Astrocyte (in vitro differentiated cells and primary cell): Measurements from ENCODE around the gene RPH3AL.

Experiments
- EZH2 ChIP-seq: IDR thresholded peaks from 2 replicates; pipeline ENCODE4 v1.6.1; 2012; ENCODE audit warnings: mild to moderate bottlenecking, low read length, inconsistent platforms; ENCODE audit not compliant: insufficient read depth
- TF ChIP-seq, protein P1 (sequence below): IDR thresholded peaks from 2 replicates; pipeline ENCODE4 v1.5.1; 2011; ENCODE audit warnings: low read depth, mild to moderate bottlenecking, inconsistent platforms, low read length, moderate library complexity; ENCODE audit not compliant: insufficient read depth

DNA sequence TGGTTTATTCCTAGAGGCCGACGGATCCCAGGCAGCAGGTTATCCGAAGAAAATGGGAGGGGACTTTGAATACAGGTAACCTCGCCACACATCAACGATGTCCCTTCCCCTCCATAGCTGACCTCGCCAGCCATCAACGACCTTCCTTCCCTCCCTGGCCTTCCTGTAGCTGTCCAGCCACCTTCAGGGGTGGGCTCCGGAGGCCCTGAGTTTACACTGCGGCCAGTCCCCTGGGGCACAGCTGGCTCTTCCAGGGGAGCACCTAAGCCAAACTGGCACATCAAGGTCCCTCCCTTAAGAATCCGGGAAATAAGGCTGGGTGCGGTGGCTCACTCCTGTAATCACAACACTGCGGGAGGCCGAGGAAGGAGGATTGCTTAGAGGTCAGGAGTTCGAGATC, 10.1 kb upstream of the RPH3AL start:
- TF ChIP-seq, protein P1, sequence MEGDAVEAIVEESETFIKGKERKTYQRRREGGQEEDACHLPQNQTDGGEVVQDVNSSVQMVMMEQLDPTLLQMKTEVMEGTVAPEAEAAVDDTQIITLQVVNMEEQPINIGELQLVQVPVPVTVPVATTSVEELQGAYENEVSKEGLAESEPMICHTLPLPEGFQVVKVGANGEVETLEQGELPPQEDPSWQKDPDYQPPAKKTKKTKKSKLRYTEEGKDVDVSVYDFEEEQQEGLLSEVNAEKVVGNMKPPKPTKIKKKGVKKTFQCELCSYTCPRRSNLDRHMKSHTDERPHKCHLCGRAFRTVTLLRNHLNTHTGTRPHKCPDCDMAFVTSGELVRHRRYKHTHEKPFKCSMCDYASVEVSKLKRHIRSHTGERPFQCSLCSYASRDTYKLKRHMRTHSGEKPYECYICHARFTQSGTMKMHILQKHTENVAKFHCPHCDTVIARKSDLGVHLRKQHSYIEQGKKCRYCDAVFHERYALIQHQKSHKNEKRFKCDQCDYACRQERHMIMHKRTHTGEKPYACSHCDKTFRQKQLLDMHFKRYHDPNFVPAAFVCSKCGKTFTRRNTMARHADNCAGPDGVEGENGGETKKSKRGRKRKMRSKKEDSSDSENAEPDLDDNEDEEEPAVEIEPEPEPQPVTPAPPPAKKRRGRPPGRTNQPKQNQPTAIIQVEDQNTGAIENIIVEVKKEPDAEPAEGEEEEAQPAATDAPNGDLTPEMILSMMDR, result no peak
- TF ChIP-seq EZH2, result no peak
